Body of pancreas (tissue), 4 donors: ENCODE data around the gene KBTBD8.

Experiments used
- POLR2A ChIP-seq, 3 donors: fragments of 450-650 bp; IDR thresholded peaks; one replicate each; pipeline ENCODE4 v1.6.1; 2016; ENCODE audit warnings: antibody characterized with exemption in 3 of 3, mild to moderate bottlenecking in 2 of 3
- TF ChIP-seq, protein P1 (sequence below), 7 experiments: fragments of 450-650 bp in 4 of 7; fragments of 200-600 bp in 3 of 7; sonication (generic) in 3 of 7; IDR thresholded peaks; one replicate each; pipeline ENCODE4 v1.5.1; 2016 to 2019; ENCODE audit warnings: antibody characterized with exemption in 7 of 7

DNA sequence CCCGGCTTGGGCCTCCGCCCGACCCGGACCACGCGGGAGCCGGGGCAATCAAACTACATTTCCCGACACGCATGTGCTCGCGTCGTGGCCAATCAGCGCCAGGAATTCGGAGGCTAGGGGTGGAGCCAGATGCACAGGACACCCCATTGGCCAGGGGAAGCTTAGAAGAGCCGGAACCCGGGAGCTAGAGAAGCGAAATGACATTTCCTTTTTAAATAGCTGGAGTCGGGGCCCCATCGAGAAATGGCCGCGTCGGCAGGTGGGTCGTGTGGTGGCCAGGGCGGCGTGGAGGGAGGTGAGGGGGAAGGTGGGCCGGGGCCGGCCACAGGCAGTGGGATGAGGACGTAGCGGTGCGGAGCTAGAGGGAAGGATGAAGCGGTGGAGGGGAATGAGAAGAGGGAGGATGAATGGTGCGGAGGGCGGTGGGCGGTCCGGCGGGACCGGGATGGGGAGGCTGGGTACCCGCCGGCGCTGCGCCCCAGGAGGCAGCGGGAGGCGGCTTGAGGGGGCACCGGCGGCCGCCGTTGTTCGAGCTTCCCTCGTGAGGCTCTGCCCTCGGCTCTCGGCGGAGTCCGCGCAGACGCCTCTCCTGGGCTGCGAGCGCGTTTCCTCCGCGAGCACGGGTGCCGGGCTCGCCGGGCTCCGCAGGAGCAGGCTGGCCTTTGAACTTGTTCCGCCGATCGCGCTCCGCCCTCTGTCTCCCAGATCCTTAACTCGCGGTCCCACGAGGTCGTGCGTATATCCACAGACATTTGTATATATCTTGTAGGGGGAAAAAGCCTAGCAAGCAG is at the start of gene KBTBD8:
- TF ChIP-seq, protein P1, sequence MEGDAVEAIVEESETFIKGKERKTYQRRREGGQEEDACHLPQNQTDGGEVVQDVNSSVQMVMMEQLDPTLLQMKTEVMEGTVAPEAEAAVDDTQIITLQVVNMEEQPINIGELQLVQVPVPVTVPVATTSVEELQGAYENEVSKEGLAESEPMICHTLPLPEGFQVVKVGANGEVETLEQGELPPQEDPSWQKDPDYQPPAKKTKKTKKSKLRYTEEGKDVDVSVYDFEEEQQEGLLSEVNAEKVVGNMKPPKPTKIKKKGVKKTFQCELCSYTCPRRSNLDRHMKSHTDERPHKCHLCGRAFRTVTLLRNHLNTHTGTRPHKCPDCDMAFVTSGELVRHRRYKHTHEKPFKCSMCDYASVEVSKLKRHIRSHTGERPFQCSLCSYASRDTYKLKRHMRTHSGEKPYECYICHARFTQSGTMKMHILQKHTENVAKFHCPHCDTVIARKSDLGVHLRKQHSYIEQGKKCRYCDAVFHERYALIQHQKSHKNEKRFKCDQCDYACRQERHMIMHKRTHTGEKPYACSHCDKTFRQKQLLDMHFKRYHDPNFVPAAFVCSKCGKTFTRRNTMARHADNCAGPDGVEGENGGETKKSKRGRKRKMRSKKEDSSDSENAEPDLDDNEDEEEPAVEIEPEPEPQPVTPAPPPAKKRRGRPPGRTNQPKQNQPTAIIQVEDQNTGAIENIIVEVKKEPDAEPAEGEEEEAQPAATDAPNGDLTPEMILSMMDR (IDR thresholded peaks at IDR 0.05): no peak
- TF ChIP-seq POLR2A (IDR thresholded peaks at IDR 0.05): peak in 2 of 3 donors; percentile 65 to 72
